Liver (tissue), 9 donors: ENCODE measurements around the gene LRRK1. TPM values are rescaled to one million over a fixed set of nuclear protein-coding genes. Genes with fewer than 3 reads are reported as not detected.

ENCODE experiments used
- DNase-seq: peaks from one replicate; pipeline ENCODE4 v3.0.0-alpha.2; 2017; ENCODE audit warnings: low spot score
- H3K27ac ChIP-seq, 2 donors: one replicate each; pipeline ENCODE4 v1.7.0; 2013; ENCODE audit warnings: inconsistent platforms in 2 of 2, low read length in 2 of 2, control low read depth in 1 of 2, low read depth in 1 of 2, mild to moderate bottlenecking in 1 of 2
- H3K27me3 ChIP-seq, 4 donors: one replicate each; pipeline versions ENCODE4 v1.6.1 to v1.7.0; 2013; ENCODE audit warnings: low read length in 3 of 4, inconsistent platforms in 1 of 4, mild to moderate bottlenecking in 1 of 4, moderate library complexity in 1 of 4; ENCODE audit not compliant: control insufficient read depth in 4 of 4, insufficient read depth in 4 of 4
- H3K36me3 ChIP-seq, 4 donors: one replicate each; pipeline versions ENCODE4 v1.6.1 to v1.7.0; 2013; ENCODE audit warnings: low read length in 3 of 4, mild to moderate bottlenecking in 3 of 4, low read depth in 1 of 4, moderate library complexity in 1 of 4; ENCODE audit not compliant: control insufficient read depth in 4 of 4, insufficient read depth in 3 of 4
- H3K4me1 ChIP-seq, 4 donors: one replicate each; pipeline versions ENCODE4 v1.6.1 to v1.7.0; 2013; ENCODE audit warnings: low read length in 3 of 4, mild to moderate bottlenecking in 3 of 4, moderate library complexity in 1 of 4; ENCODE audit not compliant: control insufficient read depth in 4 of 4, insufficient read depth in 4 of 4
- H3K4me3 ChIP-seq, 3 donors: one replicate each; pipeline versions ENCODE4 v1.6.1 to v1.7.0; 2013; ENCODE audit warnings: low read length in 3 of 3, control low read depth in 1 of 3, low read depth in 1 of 3, mild to moderate bottlenecking in 1 of 3
- H3K9ac ChIP-seq, 2 donors: one replicate each; pipeline ENCODE4 v1.7.0; 2013; ENCODE audit warnings: low read length in 2 of 2, mild to moderate bottlenecking in 2 of 2, moderate library complexity in 2 of 2, control low read depth in 1 of 2, low read depth in 1 of 2
- H3K9me3 ChIP-seq, 4 donors: one replicate each; pipeline versions ENCODE4 v1.6.1 to v1.7.0; 2013; ENCODE audit warnings: low read length in 3 of 4; ENCODE audit not compliant: control insufficient read depth in 4 of 4
- CTCF ChIP-seq: fragments of 150-350 bp; IDR thresholded peaks from 2 replicates; pipeline ENCODE4 v1.5.1; 2017; ENCODE audit warnings: improper control_type of control experiment, low read depth, low read length; ENCODE audit not compliant: missing input control
- EGR1 ChIP-seq, 2 donors: IDR thresholded peaks; 2 replicates each; pipeline ENCODE4 v1.6.1; 2016 to 2018; ENCODE audit warnings: antibody characterized with exemption in 2 of 2, low read depth in 2 of 2
- FOXA1 ChIP-seq: IDR thresholded peaks from 2 replicates; pipeline ENCODE4 v1.6.1; 2016; ENCODE audit warnings: antibody characterized with exemption
- FOXA2 ChIP-seq: IDR thresholded peaks from 2 replicates; pipeline ENCODE4 v1.6.1; 2016; ENCODE audit warnings: antibody characterized with exemption
- GABPA ChIP-seq, 2 donors: IDR thresholded peaks in 1 of 2; conservative IDR thresholded peaks in 1 of 2; 2 replicates each; pipeline ENCODE4 v1.6.1; 2016; ENCODE audit warnings: antibody characterized with exemption in 2 of 2, mild to moderate bottlenecking in 1 of 2, moderate library complexity in 1 of 2
- HNF4A ChIP-seq, 2 donors: conservative IDR thresholded peaks; 2 replicates each; pipeline ENCODE4 v1.6.1; 2016; ENCODE audit warnings: antibody characterized with exemption in 2 of 2, mild to moderate bottlenecking in 2 of 2
- HNF4G ChIP-seq: IDR thresholded peaks from 2 replicates; pipeline ENCODE4 v1.6.1; 2016; ENCODE audit warnings: antibody characterized with exemption
- JUND ChIP-seq, 2 donors: IDR thresholded peaks; 2 replicates each; pipeline ENCODE4 v1.6.1; 2016; ENCODE audit warnings: antibody characterized with exemption in 2 of 2
- MAX ChIP-seq: IDR thresholded peaks from 2 replicates; pipeline ENCODE4 v1.6.1; 2016; ENCODE audit warnings: antibody characterized with exemption
- NR2F2 ChIP-seq: IDR thresholded peaks from 2 replicates; pipeline ENCODE4 v1.6.1; 2016; ENCODE audit warnings: antibody characterized with exemption
- RAD21 ChIP-seq, 2 donors: IDR thresholded peaks; 2 replicates each; pipeline ENCODE4 v1.6.1; 2016; ENCODE audit warnings: antibody characterized with exemption in 2 of 2, mild to moderate bottlenecking in 2 of 2
- REST ChIP-seq: IDR thresholded peaks from 2 replicates; pipeline ENCODE4 v1.6.1; 2016; ENCODE audit warnings: antibody characterized with exemption, mild to moderate bottlenecking
- RXRA ChIP-seq, 2 donors: IDR thresholded peaks; 2 replicates each; pipeline ENCODE4 v1.6.1; 2017 to 2018; ENCODE audit warnings: antibody characterized with exemption in 2 of 2, mild to moderate bottlenecking in 1 of 2
- SP1 ChIP-seq: IDR thresholded peaks from 2 replicates; pipeline ENCODE4 v1.6.1; 2018; ENCODE audit warnings: antibody characterized with exemption, mild to moderate bottlenecking
- TAF1 ChIP-seq: conservative IDR thresholded peaks from 2 replicates; pipeline ENCODE4 v1.6.1; 2016; ENCODE audit warnings: antibody characterized with exemption, mild to moderate bottlenecking
- YY1 ChIP-seq: IDR thresholded peaks from 2 replicates; pipeline ENCODE4 v1.6.1; 2016; ENCODE audit warnings: antibody characterized with exemption, mild to moderate bottlenecking
- ZBTB33 ChIP-seq: IDR thresholded peaks from 2 replicates; pipeline ENCODE4 v1.6.1; 2016; ENCODE audit warnings: antibody characterized with exemption
- WGBS: extraction: QIAGEN DNeasy Blood & Tissue Kit; methylation state at CpG from one replicate; pipeline ENCODE4 v1.1.7; 2013; 5-methylcytosine and 5-hydroxymethylcytosine counted together
- polyA plus RNA-seq, 2 donors: library from polyadenylated mRNA; stranded (reverse) in 1 of 2; unstranded in 1 of 2; fragments of 200-250 nt in 1 of 2; fragments of >200 nt in 1 of 2; fragmentation: Nextera tagmentation in 1 of 2; extraction: Ambion mirVana in 1 of 2; gene quantifications; one replicate each; pipeline versions ENCODE4 v1.2.1 to v1.2.3, GENCODE V29; 2013 to 2015
- total RNA-seq, 2 donors: library from RNA; depleted of rRNA; stranded (reverse); fragments of >200 nt; gene quantifications; one replicate each; pipeline ENCODE4 v1.2.3, GENCODE V29; 2014
- TF ChIP-seq, protein P1 (sequence below): IDR thresholded peaks from 2 replicates; pipeline ENCODE4 v1.6.1; 2016; ENCODE audit warnings: antibody characterized with exemption
- donor health status: healthy.
- donor health status: healthy.
- donor health status: healthy.
- donor health status: healthy.
- donor health status: healthy.

Gene LRRK1
- total and polyA plus RNA-seq, 4 donors: 1.2 to 4.4 (median 2.7) TPM

- DNase-seq: no peak
- TF ChIP-seq RAD21 (IDR thresholded peaks at IDR 0.05): no peak
- no peak for TF ChIP-seq HNF4A (conservative IDR thresholded peaks at IDR 0.05)
- TF ChIP-seq FOXA1: no peak
- no peak for TF ChIP-seq NR2F2
- TF ChIP-seq, protein P1, sequence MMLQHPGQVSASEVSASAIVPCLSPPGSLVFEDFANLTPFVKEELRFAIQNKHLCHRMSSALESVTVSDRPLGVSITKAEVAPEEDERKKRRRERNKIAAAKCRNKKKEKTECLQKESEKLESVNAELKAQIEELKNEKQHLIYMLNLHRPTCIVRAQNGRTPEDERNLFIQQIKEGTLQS: no peak
- TF ChIP-seq TAF1: no peak
- no peak for TF ChIP-seq HNF4G
- no peak for TF ChIP-seq RXRA (IDR thresholded peaks at IDR 0.05)
- no peak for TF ChIP-seq SP1
- no peak for TF ChIP-seq MAX
- no peak for TF ChIP-seq FOXA2
- TF ChIP-seq ZBTB33: no peak
- TF ChIP-seq GABPA (IDR thresholded peaks at IDR 0.05 in 1 of 2, conservative IDR thresholded peaks at IDR 0.05 in 1 of 2): no peak
- TF ChIP-seq JUND (IDR thresholded peaks at IDR 0.05): no peak
- no peak for TF ChIP-seq YY1
- WGBS: 68% methylated on average over 6 of the region's 6 CpGs
- no peaks in the 10 kb centered on the region for H3K27me3 ChIP-seq
- no peak overlapping the region for H3K27ac ChIP-seq
- no peak overlapping the region for H3K4me3 ChIP-seq
- H3K4me1 ChIP-seq: no peaks in the 10 kb centered on the region
- H3K36me3 ChIP-seq: no peaks in the 10 kb centered on the region
- no peak overlapping the region for H3K9ac ChIP-seq
- H3K9me3 ChIP-seq: no peaks in the 10 kb centered on the region
Measured at GRCh38 chr15:101107625-101108460, 188.7 kb downstream of the LRRK1 start.

DNA sequence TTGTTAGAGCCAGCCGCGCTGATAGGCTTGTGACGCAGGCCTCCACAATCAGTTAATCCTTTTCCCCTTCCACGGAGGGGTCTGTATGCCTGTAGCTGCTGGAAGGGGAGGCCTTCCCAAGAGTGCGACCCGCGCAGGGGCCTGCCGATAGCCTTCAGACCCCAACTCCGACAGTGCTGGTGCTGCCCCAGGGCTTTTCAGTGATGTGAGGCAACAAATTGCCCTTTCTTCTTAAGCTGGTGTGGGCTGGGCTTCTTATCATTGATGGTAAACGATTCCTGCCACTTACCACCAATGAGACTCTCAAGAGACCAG lies 189.3 kb downstream of the LRRK1 start:
- WGBS: 92% methylated on average over 10 of the region's 10 CpGs
- Histone ChIP-seq H3K4me3 (no peak overlapping the region), H3K9me3 (no peaks in the 10 kb centered on the region), H3K27ac (no peak overlapping the region), H3K9ac (no peak overlapping the region), H3K4me1 (no peaks in the 10 kb centered on the region), H3K27me3 (no peaks in the 10 kb centered on the region), H3K36me3 (no peaks in the 10 kb centered on the region)
- DNase-seq: no peak
- TF ChIP-seq ZBTB33 (no peak), SP1 (no peak), GABPA (IDR thresholded peaks at IDR 0.05 in 1 of 2, conservative IDR thresholded peaks at IDR 0.05 in 1 of 2) (no peak), RXRA (IDR thresholded peaks at IDR 0.05) (no peak), CTCF (no peak), HNF4G (no peak), HNF4A (conservative IDR thresholded peaks at IDR 0.05) (no peak), REST (no peak), TAF1 (no peak), MAX (no peak), FOXA1 (no peak), EGR1 (IDR thresholded peaks at IDR 0.05; ENCODE audit: low read depth in 2 of 2) (no peak), NR2F2 (no peak)
- TF ChIP-seq, protein P1: no peak
